Duodenal mucosa (tissue), 2 donors: ENCODE results near the gene PRDX6.

Experiments used
- H3K27ac ChIP-seq: one replicate; pipeline ENCODE4 v1.7.0; 2013; ENCODE audit warnings: low read depth, low read length
- H3K27me3 ChIP-seq, 2 donors: one replicate each; pipeline ENCODE4 v1.7.0; 2013; ENCODE audit warnings: low read length in 2 of 2, control low read depth in 1 of 2; ENCODE audit not compliant: insufficient read depth in 2 of 2, control insufficient read depth in 1 of 2
- H3K36me3 ChIP-seq, 2 donors: one replicate each; pipeline ENCODE4 v1.7.0; 2013; ENCODE audit warnings: low read length in 2 of 2, control low read depth in 1 of 2; ENCODE audit not compliant: insufficient read depth in 2 of 2, control insufficient read depth in 1 of 2
- H3K4me1 ChIP-seq, 2 donors: one replicate each; pipeline ENCODE4 v1.7.0; 2013; ENCODE audit warnings: low read length in 2 of 2, control low read depth in 1 of 2; ENCODE audit not compliant: insufficient read depth in 2 of 2, control insufficient read depth in 1 of 2
- H3K4me3 ChIP-seq, 2 donors: one replicate each; pipeline ENCODE4 v1.7.0; 2013; ENCODE audit warnings: low read length in 2 of 2, low read depth in 1 of 2
- H3K9ac ChIP-seq, 2 donors: one replicate each; pipeline ENCODE4 v1.7.0; 2013; ENCODE audit warnings: low read length in 2 of 2, low read depth in 1 of 2
- H3K9me3 ChIP-seq, 2 donors: one replicate each; pipeline ENCODE4 v1.7.0; 2013; ENCODE audit warnings: low read length in 2 of 2, control low read depth in 1 of 2; ENCODE audit not compliant: control insufficient read depth in 1 of 2

The PRDX6 gene

GRCh38 chr1:173478094-173478674, 1.0 kb downstream of the PRDX6 start:
- H3K27me3 ChIP-seq: no peaks in the 10 kb centered on the region
- no peaks in the 10 kb centered on the region for H3K9me3 ChIP-seq
- H3K4me1 ChIP-seq: peaks cover 39% of the 10 kb centered on the region in 2 donors
- peak overlapping the region; percentile 97 for H3K27ac ChIP-seq
- H3K9ac ChIP-seq: peak overlapping the region; percentile 89 to 94
- peaks cover 19 to 21% of the 10 kb centered on the region in 2 donors for H3K36me3 ChIP-seq
- peak overlapping the region; percentile 82 to 90 for H3K4me3 ChIP-seq

DNA sequence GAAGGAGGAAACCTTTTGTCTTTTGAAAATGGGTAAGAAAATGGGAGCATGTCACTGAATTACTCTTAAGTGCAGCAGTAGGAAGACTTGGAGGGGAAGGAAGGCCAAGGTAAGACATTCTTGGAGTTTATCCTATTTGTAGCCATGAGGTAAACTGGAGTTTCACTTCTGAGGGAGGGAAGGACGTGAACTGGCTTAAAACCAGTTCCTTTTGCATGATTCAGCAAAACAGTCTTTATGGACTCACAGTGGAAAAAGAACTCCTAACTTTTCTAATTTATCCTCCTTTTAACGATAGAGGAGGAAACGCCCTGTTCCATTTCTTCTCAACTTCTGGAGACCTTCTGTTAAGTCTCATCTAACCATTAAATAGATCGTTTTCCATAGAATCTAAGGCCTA, 2.5 kb downstream of the PRDX6 start:
- Histone ChIP-seq H3K9me3 (no peaks in the 10 kb centered on the region), H3K36me3 (peaks cover 19 to 32% of the 10 kb centered on the region in 2 donors), H3K4me3 (no peak overlapping the region), H3K27me3 (no peaks in the 10 kb centered on the region), H3K9ac (no peak overlapping the region), H3K4me1 (peaks cover 32 to 39% of the 10 kb centered on the region in 2 donors), H3K27ac (no peak overlapping the region)

DNA sequence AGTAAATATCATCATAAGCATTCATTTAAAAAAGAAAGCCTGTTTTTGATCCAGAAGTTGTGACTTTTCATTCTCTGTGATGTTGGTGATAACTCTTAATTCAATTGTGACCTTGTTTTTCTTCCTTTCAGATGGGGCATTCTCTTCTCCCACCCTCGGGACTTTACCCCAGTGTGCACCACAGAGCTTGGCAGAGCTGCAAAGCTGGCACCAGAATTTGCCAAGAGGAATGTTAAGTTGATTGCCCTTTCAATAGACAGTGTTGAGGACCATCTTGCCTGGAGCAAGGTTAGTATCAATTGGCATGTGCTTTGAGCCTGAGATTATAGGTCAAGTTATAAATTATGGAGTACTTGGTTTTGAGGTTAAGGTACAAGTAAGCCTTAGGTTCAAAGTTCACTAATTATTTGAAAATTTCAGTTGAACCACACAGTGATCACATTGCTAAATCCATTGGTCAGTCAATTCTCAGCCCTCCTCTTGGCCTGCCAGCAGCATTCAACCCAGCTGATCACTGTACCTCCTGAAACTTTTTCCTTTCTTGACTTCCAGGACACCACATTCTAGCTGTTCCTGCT, 4.1 kb downstream of the PRDX6 start:
- H3K9me3 ChIP-seq: no peaks in the 10 kb centered on the region
- no peak overlapping the region for H3K4me3 ChIP-seq
- no peak overlapping the region for H3K27ac ChIP-seq
- no peak overlapping the region for H3K9ac ChIP-seq
- H3K27me3 ChIP-seq: no peaks in the 10 kb centered on the region
- peaks cover 18 to 23% of the 10 kb centered on the region in 2 donors for H3K4me1 ChIP-seq
- peaks cover 29 to 48% of the 10 kb centered on the region in 2 donors for H3K36me3 ChIP-seq

DNA sequence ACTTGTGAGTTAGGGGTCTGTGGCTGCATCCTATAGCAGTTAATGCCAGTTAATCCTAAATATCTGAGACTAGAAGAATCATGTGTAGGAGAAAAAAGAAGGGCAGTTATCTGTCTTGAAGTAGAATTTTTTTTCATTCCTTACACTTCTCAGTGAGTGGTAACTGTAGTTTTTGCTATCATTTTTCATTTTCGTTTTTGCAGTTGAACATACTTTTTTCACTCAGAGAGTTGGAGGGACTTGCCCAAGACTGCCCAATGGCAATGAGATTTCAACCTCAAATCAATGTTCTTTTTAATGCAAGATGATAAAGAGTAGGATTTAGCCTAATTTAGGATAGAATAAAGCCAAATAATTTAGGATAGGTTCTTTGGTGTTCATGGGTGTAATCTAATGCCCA, 5.5 kb downstream of the PRDX6 start:
- Histone ChIP-seq H3K9me3 (no peaks in the 10 kb centered on the region), H3K4me1 (peaks cover 13 to 17% of the 10 kb centered on the region in 2 donors), H3K27me3 (no peaks in the 10 kb centered on the region), H3K9ac (no peak overlapping the region), H3K36me3 (peaks cover 39 to 58% of the 10 kb centered on the region in 2 donors), H3K27ac (no peak overlapping the region), H3K4me3 (no peak overlapping the region)

DNA sequence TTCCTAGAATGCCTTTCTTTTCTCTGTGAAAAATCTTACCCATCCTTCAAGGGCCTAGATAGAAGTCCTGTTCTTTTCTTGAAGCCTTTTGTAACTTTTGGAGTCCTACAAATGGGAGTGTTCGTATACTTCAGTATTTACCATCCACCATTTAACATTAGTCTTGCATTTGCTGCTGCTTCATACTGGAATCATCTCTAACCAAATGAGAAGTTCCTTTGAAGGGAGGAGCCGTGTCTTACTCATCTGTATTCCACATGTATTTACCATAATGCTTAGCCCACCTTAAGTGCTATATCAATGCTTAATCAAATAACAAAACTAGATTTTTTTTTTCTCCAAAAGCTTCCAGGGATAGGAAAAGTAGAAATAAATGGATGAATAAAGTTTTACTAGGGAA, 7.1 kb downstream of the PRDX6 start:
- Histone ChIP-seq H3K36me3 (peaks cover 42 to 73% of the 10 kb centered on the region in 2 donors), H3K4me3 (no peak overlapping the region), H3K27ac (no peak overlapping the region), H3K27me3 (no peaks in the 10 kb centered on the region), H3K4me1 (peaks cover 0 to 4% of the 10 kb centered on the region in 2 donors), H3K9ac (no peak overlapping the region), H3K9me3 (no peaks in the 10 kb centered on the region)

GRCh38 chr1:173485401-173485800, 8.3 kb downstream of the PRDX6 start:
- Histone ChIP-seq H3K9ac (no peak overlapping the region), H3K27me3 (no peaks in the 10 kb centered on the region), H3K9me3 (no peaks in the 10 kb centered on the region), H3K4me1 (no peaks in the 10 kb centered on the region), H3K36me3 (peaks cover 38 to 74% of the 10 kb centered on the region in 2 donors), H3K27ac (no peak overlapping the region), H3K4me3 (no peak overlapping the region)

DNA sequence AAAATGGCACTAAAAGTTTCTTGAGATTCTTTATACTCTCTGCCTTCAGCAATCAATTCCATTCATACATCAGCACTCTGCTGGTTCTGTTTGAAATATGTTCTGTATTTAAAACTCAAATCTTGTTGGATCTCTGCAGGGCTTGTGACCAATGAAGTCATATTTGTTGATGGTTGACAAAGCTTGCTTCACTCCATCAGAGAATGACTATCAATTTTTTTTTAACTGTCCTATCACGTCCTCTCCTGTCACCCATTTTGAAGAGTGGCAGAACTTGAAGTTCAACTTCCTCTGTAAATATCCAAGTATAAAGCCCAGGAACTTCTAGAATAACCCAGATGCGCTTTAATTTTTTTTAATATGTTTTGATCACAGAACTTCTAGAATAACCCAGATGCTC, 10.9 kb downstream of the PRDX6 start:
- no peak overlapping the region for H3K4me3 ChIP-seq
- H3K4me1 ChIP-seq: no peaks in the 10 kb centered on the region
- no peaks in the 10 kb centered on the region for H3K27me3 ChIP-seq
- no peak overlapping the region for H3K9ac ChIP-seq
- H3K27ac ChIP-seq: no peak overlapping the region
- H3K9me3 ChIP-seq: no peaks in the 10 kb centered on the region
- peaks cover 22 to 54% of the 10 kb centered on the region in 2 donors for H3K36me3 ChIP-seq

GRCh38 chr1:173489149-173489600, 12.0 kb downstream of the PRDX6 start:
- Histone ChIP-seq H3K27me3 (no peaks in the 10 kb centered on the region), H3K9ac (no peak overlapping the region), H3K4me1 (no peaks in the 10 kb centered on the region), H3K9me3 (no peaks in the 10 kb centered on the region), H3K36me3 (peaks cover 22 to 46% of the 10 kb centered on the region in 2 donors), H3K4me3 (no peak overlapping the region), H3K27ac (no peak overlapping the region)

GRCh38 chr1:173489929-173490328, 12.8 kb downstream of the PRDX6 start:
- no peak overlapping the region for H3K4me3 ChIP-seq
- no peak overlapping the region for H3K9ac ChIP-seq
- H3K9me3 ChIP-seq: no peaks in the 10 kb centered on the region
- no peaks in the 10 kb centered on the region for H3K27me3 ChIP-seq
- no peaks in the 10 kb centered on the region for H3K4me1 ChIP-seq
- no peak overlapping the region for H3K27ac ChIP-seq
- peaks cover 22 to 40% of the 10 kb centered on the region in 2 donors for H3K36me3 ChIP-seq

DNA sequence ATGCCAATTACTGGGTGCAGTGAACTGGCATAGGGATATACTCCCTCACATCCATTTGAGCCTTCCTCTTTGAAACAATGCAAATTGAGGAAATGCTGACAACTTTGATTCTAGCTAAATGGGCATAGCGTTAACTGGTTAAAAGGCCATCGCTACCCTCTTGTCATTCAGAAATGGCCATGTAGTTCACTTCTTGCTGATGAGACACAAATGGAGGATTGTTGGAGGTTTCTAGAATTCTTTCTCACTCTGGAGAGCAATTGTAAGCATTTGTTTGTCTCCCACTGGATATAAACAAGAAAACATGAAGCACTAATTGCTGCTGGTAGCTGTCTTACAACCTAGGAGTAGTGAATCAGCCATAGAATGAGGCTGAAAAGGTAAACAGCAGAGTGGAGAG, 14.4 kb downstream of the PRDX6 start:
- no peaks in the 10 kb centered on the region for H3K27me3 ChIP-seq
- peaks cover 12 to 25% of the 10 kb centered on the region in 2 donors for H3K36me3 ChIP-seq
- no peaks in the 10 kb centered on the region for H3K4me1 ChIP-seq
- H3K4me3 ChIP-seq: no peak overlapping the region
- H3K9me3 ChIP-seq: no peaks in the 10 kb centered on the region
- H3K9ac ChIP-seq: no peak overlapping the region
- H3K27ac ChIP-seq: no peak overlapping the region
